BJ (cell line): ENCODE results near the gene LAD1. TPM values are rescaled to one million over a fixed set of nuclear protein-coding genes. Genes with fewer than 3 reads are reported as not detected.

Experiments
- CTCF ChIA-PET: fragments of 350-600 bp; formaldehyde crosslinking; extraction: SDS; loops from one replicate; lab custom pipeline; 2021; ENCODE audit warnings: antibody characterized with exemption, inconsistent platforms; lab: Yijun Ruan, JAX
- POLR2A ChIA-PET: fragments of 300-600 bp; sonication (Branson Sonifier 250); formaldehyde crosslinking; extraction: SDS; loops from one replicate; lab custom pipeline; 2021; ENCODE audit warnings: antibody characterized with exemption; lab: Charles Lee
- DNase-seq: peaks from one replicate; pipeline ENCODE4 v3.0.0-alpha.2; 2011; ENCODE audit warnings: low read depth
- H3K27me3 ChIP-seq: 2 replicates; pipeline ENCODE4 v1.6.0; 2011; ENCODE audit warnings: low read length; ENCODE audit not compliant: control insufficient read depth, insufficient read depth
- H3K36me3 ChIP-seq: 2 replicates; pipeline ENCODE4 v1.5.1; 2011; ENCODE audit warnings: low read length; ENCODE audit not compliant: control insufficient read depth, insufficient read depth
- H3K4me3 ChIP-seq: 2 replicates; pipeline ENCODE4 v1.5.1; 2011; ENCODE audit warnings: low read depth, mild to moderate bottlenecking, control low read depth, low read length
- polyA plus RNA-seq: library from polyadenylated mRNA; depleted of rRNA; stranded (reverse); fragments of >200 nt; gene quantifications from 2 replicates; pipeline ENCODE4 v1.2.3, GENCODE V29; 2011
- TF ChIP-seq, protein P1 (sequence below): IDR thresholded peaks from 2 replicates; pipeline ENCODE4 v1.5.1; 2011; ENCODE audit warnings: low read depth, mild to moderate bottlenecking, control low read depth, inconsistent platforms, low read length, moderate library complexity; ENCODE audit not compliant: insufficient read depth

The LAD1 gene
- polyA plus RNA-seq, 1 experiment: not detected

DNA sequence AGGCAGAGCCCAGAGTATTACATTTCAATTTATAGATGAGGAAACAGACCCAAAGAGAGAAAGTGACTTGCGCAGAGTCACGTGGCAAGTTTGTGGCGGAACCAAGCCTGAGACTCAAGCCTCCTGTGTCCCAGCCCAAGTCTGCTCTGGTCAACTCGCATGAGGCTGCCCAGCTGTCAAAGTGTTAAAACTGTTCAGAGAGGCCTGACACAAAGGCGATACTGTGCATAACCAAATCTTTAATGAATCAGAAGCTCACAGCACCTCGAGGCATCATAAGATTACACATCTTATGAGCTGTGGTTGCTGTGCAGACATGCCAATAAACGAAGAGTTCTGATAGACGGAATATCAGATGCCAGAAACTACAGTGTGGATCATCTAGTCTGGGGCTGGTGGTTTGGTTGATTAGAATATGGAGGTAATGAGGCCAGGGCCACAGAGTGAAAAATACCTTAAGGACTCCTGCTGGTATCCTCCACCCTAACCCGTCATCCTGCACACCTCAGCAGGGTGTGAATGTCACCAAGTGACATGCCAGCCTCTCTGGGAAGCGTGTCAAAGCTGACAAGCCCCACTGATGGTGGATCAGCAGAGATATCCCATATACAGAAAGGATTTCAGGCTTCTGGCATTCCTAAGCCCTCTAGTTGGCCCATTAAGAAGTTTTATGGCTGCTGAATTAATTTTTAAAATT is 63.8 kb downstream of the LAD1 start:
- H3K27me3 ChIP-seq: peaks cover 12% of the 10 kb centered on the region
- DNase-seq: no peak
- no peak overlapping the region for H3K4me3 ChIP-seq
- CTCF ChIA-PET: interaction anchor here (1.3 to 4.1 kb wide), 2 partner anchors 11 to 76 kb away, joined by 4 to 19 read pairs; no protein-coding TSS in a partner anchor
- POLR2A ChIA-PET: no interaction called here
- H3K36me3 ChIP-seq: no peaks in the 10 kb centered on the region
- TF ChIP-seq, protein P1, sequence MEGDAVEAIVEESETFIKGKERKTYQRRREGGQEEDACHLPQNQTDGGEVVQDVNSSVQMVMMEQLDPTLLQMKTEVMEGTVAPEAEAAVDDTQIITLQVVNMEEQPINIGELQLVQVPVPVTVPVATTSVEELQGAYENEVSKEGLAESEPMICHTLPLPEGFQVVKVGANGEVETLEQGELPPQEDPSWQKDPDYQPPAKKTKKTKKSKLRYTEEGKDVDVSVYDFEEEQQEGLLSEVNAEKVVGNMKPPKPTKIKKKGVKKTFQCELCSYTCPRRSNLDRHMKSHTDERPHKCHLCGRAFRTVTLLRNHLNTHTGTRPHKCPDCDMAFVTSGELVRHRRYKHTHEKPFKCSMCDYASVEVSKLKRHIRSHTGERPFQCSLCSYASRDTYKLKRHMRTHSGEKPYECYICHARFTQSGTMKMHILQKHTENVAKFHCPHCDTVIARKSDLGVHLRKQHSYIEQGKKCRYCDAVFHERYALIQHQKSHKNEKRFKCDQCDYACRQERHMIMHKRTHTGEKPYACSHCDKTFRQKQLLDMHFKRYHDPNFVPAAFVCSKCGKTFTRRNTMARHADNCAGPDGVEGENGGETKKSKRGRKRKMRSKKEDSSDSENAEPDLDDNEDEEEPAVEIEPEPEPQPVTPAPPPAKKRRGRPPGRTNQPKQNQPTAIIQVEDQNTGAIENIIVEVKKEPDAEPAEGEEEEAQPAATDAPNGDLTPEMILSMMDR: no peak

DNA sequence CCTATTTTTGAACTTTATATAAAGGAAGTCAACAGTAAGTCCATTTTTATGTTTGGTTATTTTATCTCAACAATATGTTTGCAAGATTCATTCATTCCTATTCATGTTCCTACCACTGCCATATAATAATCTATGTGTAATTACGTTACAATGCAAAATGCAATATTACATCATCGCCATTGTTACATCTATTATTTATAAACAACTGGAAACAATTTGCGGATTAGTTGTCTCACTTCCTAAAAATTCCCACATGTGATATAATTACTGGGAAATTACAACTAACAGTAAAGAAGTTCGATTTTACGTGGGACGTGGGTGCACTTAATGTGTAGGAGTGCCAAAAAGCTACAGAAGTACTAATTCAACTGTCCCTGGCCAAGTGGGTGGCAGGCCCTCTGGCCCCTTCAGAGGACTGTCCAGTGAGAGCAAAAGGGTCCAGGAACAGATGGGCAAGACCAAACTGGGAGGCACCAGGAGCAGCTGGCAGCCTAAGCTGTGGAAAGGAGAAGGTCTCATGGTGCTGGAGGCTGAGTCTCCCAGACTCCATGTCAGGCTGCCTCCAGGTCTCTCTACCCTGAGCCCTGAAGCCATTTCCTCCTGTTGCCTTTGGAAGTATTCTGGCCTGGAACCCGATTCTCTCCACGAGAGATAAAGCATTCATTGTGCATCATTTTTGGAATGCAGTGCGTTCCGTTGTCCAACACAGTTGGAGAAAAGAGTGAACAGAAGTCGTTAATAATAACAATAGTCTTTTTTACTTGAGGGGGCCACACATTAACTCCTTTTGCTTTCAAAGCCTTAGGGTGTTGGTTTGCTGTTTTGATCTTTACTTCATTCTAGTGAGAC is 64.6 kb downstream of the LAD1 start:
- Histone ChIP-seq H3K4me3 (no peak overlapping the region), H3K36me3 (no peaks in the 10 kb centered on the region), H3K27me3 (peaks cover 12% of the 10 kb centered on the region)
- DNase-seq: no peak
- TF ChIP-seq, protein P1: no peak
- ChIA-PET POLR2A (no interaction called here), CTCF (interaction anchor here (0.9 to 4.1 kb wide), 4 partner anchors 12 to 101 kb away, joined by 3 to 19 read pairs (median 4); no protein-coding TSS in a partner anchor)

DNA sequence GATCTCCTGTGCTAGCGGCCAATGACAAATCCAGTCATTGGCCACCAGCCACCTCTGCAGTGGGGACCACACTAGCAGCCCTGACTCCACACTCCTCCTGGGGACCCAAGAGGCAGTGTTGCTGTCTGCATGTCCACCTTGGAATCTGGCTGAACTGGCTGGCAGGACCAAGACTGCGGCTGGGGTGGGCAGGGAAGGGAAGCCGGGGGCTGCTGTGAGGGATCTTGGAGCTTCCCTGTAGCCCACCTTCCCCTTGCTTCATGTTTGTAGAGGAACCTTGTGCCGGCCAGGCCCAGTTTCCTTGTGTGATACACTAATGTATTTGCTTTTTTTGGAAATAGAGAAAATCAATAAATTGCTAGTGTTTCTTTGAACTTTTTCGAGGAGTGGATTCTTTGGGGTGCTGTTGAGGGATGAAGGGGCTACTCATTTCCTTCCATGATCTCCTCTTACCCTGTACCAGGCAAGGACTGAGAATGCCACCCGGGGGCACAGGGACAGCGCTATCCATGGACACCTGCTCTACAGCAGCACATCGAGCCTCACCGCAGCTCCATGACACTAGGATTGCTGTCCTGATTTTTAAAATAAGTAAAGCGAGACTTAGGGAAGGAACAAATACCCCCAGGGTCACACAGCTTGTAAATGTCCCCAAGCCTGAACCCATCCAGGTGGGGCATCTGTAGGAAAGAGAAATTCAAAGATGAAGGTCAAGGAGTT is 66.3 kb downstream of the LAD1 start:
- Histone ChIP-seq H3K4me3 (no peak overlapping the region), H3K36me3 (no peaks in the 10 kb centered on the region), H3K27me3 (peaks cover 11% of the 10 kb centered on the region)
- POLR2A ChIA-PET: no interaction called here
- no peak for DNase-seq
- CTCF ChIA-PET: interaction anchor here (1.0 to 1.5 kb wide), 3 partner anchors 12 to 29 kb away, joined by 3 to 4 read pairs (median 4); no protein-coding TSS in a partner anchor
- TF ChIP-seq, protein P1: no peak

DNA sequence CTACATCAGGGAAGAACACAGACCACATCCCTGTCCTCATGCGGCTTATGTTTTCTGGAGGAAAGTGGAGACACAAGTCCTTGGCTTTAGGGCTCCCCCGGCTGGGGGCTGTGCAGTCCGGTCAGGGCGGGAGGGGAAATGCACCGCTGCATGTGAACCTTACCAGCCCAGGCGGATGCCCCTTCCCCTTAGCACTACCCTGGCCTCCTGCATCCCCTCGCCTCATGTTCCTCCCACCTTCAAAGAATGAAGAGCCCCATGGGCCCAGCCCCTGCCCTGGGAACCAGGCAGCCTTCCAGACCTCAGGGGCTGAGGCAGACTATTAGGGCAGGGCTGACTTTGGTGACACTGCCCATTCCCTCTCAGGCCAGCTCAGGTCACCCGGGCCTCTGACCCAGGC is 67.1 kb downstream of the LAD1 start:
- peaks cover 9% of the 10 kb centered on the region for H3K27me3 ChIP-seq
- H3K4me3 ChIP-seq: no peak overlapping the region
- DNase-seq: no peak
- POLR2A ChIA-PET: no interaction called here
- TF ChIP-seq, protein P1: no peak
- CTCF ChIA-PET: interaction anchor here (1.3 to 1.5 kb wide), 2 partner anchors 12 to 29 kb away, joined by 3 to 4 read pairs; no protein-coding TSS in a partner anchor
- no peaks in the 10 kb centered on the region for H3K36me3 ChIP-seq
